HAP-1 (cell line): Measurements from ENCODE around the gene GRIN1.

Source experiments
- DNase-seq, 2 experiments: peaks; one replicate each; pipeline ENCODE4 v3.0.0-alpha.2; 2016 to 2020; ENCODE audit warnings: low spot score in 2 of 2
- H3K27me3 ChIP-seq: fragments of 250-450 bp; sonication (Bioruptor Pico); 2 replicates; pipeline ENCODE4 v1.5.1; 2020; ENCODE audit warnings: low read depth, mild to moderate bottlenecking, moderate library complexity
- H3K36me3 ChIP-seq: fragments of 250-450 bp; sonication (Bioruptor Pico); replicated peaks from 2 replicates; pipeline ENCODE4 v1.5.1; 2020; ENCODE audit warnings: mild to moderate bottlenecking
- H3K4me1 ChIP-seq: fragments of 250-450 bp; sonication (Bioruptor Pico); 2 replicates; pipeline ENCODE4 v1.5.1; 2020; ENCODE audit warnings: mild to moderate bottlenecking
- H3K4me3 ChIP-seq: fragments of 250-450 bp; sonication (Bioruptor Pico); 2 replicates; pipeline ENCODE4 v1.5.1; 2020; ENCODE audit warnings: mild to moderate bottlenecking, moderate library complexity
- H3K9me3 ChIP-seq: fragments of 250-450 bp; sonication (Bioruptor Pico); 2 replicates; pipeline ENCODE4 v1.5.1; 2020; ENCODE audit warnings: mild to moderate bottlenecking, moderate library complexity
- in situ Hi-C: fragments of 300-500 bp; cut with MboI; formaldehyde crosslinking; loops from 3 replicates; pipeline ENCODE4 v1.14.3; 2020; ENCODE audit warnings: low sequenced_read_pairs, inconsistent platforms, mixed read lengths

The GRIN1 gene

DNA sequence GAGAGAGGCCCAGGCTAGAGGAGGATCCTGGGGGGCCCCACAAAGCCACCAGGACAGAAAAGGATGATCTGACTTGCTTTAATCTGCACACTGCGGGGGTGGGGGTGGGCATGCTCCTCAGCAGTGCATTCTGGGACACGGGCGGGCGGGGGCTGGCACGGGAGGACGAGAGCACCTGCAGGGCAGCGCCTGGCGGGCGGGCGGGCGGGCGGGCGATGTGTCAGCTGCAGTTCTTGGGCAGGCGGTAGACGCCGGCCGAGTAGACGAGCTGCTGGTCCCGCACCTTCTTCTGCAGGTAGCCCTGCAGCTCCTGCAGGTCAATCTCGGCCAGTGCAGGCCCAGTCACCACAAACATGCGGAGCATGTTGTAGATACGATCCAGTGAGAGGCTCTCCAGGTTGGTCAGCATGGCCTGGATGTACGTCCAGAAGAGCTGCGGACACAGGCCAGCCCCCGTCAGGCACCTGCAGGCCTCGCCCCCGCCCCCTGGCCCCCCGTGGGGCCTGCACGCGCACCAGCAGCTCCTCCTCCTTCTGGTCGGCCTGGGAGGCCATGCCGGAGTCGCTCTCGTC lies 35.9 kb downstream of the GRIN1 start:
- Histone ChIP-seq H3K4me1 (no peaks in the 10 kb centered on the region), H3K36me3 (peaks cover 3% of the 10 kb centered on the region; the same call in 1 of the 2 replicates), H3K4me3 (no peak overlapping the region), H3K27me3 (peaks cover under 1% of the 10 kb centered on the region), H3K9me3 (no peaks in the 10 kb centered on the region)
- no peak for DNase-seq
- in situ Hi-C loops, result no loop called here

DNA sequence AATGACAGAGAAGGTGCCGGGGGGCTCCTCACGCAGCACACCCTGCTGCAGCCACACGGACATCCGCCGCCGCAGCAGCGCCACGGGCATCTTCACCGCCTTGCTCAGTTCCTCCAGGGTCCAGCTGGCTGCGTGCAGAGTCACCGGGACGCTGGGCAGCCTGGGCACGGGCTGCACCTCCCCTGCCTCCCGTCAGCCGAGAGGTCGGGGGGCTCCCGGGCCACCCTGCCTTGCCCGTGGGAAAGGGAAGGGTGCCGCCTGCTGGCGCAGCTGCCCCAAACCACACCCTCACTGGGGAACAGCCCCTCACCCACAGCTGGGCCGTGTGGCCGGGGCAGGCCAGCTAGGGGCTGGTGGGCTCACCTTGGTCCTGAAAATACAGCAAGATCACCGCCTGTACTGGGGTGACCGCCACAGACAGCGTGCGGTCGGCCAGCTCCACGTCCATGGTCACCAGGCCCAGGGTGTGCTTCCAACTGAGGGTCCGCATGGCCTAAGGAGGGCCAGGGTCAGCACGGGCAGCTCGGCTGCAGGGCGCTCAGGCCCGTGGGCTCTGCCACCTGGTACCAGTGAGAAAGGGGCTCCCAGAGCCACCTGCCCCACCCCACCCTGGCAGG lies 36.5 kb downstream of the GRIN1 start:
- Histone ChIP-seq H3K9me3 (no peaks in the 10 kb centered on the region), H3K4me3 (no peak overlapping the region), H3K4me1 (no peaks in the 10 kb centered on the region), H3K27me3 (no peaks in the 10 kb centered on the region), H3K36me3 (peaks cover 10% of the 10 kb centered on the region)
- in situ Hi-C loops, result no loop called here
- no peak for DNase-seq

DNA sequence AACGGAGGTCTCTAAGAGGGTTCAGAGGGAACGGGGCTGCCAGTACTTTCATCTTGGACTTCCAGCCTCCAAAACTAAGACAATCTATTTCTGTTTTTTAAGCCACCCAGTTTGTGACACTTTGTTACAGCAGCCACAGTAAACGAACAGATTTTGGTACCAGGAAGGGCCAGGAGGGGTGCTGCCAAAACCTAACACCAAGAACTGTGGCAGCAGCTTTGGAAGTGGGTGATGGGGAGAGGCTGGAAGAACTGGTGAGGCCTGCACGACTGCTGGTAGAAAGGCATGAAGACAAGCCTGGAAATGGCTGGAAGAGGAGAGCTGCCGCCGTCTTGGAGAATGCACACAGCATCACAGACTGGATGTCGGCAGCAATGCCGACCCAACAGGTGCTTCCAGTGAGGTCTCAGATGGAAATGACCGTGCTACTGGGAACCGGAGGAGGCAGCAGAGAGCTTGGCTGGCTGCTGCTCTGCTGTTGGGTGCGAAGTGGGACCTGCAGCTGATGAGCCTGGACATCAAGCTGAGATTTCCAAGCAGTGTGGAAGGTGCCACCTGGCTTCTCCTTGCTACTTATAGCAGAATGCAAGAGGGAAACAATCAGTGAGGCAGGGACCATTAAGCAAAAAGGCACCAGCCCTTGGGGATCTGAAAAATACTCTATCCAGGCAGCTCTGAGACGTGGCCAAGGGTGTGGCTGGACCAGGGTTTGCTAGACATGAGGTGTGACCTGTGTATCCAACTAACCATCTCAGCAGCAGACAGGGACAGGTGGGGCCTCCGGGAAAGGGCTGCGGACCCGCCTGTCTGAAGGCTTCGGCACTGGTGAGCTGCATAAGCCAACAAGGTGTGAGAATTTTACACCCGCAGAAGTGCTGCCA lies 37.6 kb downstream of the GRIN1 start:
- H3K36me3 ChIP-seq, result peaks cover 19% of the 10 kb centered on the region
- H3K4me3 ChIP-seq, result no peak overlapping the region
- no peaks in the 10 kb centered on the region for H3K9me3 ChIP-seq
- in situ Hi-C loops, result no loop called here
- peak; percentile 33 to 60 for DNase-seq
- H3K27me3 ChIP-seq, result no peaks in the 10 kb centered on the region
- H3K4me1 ChIP-seq, result no peaks in the 10 kb centered on the region

DNA sequence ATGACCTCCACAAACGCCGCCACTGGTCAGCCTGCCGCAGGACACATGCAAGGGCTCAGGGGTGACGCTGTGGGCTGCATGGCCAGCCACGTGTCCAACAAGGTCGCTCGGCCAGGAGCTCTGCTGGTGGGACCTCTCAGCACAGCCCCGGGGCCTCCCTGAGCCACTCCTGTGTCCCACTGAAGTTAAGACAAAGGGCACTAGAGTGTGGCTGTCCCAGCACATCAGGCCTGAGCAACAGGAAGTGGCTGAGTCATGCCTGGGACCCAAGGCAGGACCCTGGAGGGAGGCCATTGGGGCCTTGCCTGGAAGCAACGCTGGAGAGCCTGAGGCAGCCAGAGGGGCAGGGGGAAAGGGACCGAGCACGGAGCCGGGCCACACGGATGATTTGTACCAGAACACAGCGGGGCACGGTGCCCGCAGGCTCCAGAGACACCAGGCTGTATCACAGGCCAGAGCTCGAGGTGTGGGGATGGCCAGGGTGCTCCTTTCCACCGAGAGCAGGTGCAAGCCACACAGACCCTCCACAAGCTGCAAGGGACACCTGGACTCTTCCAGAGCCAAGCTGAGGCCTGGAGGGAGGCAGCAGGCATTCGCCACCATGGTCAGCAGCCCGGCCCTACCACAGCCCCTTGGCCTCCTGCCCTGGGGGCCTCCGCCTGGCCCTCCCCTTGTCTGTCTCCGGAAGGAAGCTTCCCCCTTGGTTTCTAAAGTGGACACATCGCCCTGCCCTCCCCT lies 39.4 kb downstream of the GRIN1 start:
- H3K27me3 ChIP-seq, result no peaks in the 10 kb centered on the region
- H3K4me3 ChIP-seq, result no peak overlapping the region
- no peaks in the 10 kb centered on the region for H3K4me1 ChIP-seq
- H3K36me3 ChIP-seq, result peaks cover 32% of the 10 kb centered on the region
- H3K9me3 ChIP-seq, result no peaks in the 10 kb centered on the region
- in situ Hi-C loops, result no loop called here
- no peak for DNase-seq

DNA sequence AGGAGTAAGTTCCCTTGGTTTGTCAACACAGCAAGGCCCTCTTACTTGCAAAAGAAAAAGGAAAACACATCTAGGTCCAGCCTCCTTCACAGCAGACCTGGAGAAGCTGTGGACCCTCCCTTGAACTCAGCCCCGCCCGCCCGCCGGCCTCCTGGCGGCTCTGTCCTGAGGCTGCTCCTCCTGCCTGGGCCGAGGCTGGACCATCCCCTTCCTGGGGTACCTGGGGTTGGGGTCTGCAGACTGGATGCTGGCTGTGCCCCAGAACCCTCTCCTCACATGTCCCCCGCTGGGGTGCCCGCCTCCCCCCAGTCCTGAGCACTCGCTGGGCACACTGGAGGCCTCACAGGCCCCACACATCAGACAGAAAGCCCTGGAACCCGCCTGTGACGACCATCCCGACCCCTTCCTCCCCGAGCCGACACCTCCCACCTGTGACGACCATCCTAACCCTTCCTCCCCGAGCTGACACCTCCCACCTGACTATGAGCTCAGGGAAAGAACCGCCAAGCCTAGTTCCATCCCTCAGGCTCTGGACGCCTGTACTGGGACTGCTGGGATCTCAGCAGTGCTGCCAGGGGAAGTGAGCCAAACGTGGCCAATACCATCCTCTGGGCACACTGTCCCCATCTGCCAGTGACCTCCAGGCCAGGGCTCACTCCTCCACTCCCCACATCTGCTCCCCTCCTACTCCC lies 40.1 kb downstream of the GRIN1 start:
- peaks cover 36% of the 10 kb centered on the region for H3K36me3 ChIP-seq
- no peak overlapping the region for H3K4me3 ChIP-seq

DNA sequence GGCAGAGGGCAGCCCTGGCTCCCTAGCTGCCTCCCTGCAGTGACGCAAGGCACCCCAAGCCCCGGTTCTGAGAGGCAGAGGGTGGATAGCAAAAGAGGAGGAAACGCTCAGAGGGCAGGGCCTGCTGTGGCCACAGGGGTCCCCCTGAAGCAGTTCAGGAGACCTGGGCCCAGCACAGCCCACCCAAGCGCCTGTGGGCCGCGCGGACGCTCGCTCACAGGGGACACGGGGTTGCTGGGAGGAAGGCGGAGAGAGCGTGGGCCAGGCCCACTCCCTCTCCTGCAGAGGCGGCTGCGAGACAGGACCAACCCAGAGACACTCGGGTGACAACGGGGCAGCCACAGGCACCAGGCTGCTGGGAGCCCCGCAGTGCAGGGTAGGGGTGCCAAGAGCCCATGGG lies 40.8 kb downstream of the GRIN1 start:
- in situ Hi-C loops, result no loop called here
- DNase-seq, result no peak
- peaks cover 36% of the 10 kb centered on the region for H3K36me3 ChIP-seq
- no peaks in the 10 kb centered on the region for H3K9me3 ChIP-seq
- no peak overlapping the region for H3K4me3 ChIP-seq
- H3K27me3 ChIP-seq, result no peaks in the 10 kb centered on the region
- H3K4me1 ChIP-seq, result no peaks in the 10 kb centered on the region

More for the DNA sequence above, 40.1 kb downstream of the GRIN1 start:
- DNase-seq, result no peak
- no peaks in the 10 kb centered on the region for H3K9me3 ChIP-seq
- in situ Hi-C loops, result no loop called here
- no peaks in the 10 kb centered on the region for H3K4me1 ChIP-seq
- no peaks in the 10 kb centered on the region for H3K27me3 ChIP-seq

DNA sequence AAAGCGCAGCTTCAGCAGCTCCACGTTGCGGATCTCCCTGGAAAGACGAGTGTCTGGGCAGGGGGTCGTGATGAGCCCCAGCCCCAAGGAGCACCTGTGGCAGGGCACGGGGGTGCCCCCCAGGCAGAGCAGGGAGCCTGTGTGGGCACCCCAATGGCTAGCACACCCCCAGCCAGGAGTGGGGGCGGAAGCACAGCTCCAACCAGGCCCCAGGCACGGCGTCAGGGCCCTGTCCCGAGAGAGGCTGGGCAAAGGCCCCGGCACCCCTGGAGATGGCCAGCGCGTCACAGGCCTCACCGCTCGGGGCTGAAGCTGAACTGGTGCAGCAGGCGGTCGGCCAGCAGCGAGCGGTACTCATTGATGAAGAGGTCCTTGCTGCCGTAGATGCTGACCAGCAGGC lies 41.5 kb downstream of the GRIN1 start:
- Histone ChIP-seq H3K4me3 (no peak overlapping the region), H3K27me3 (no peaks in the 10 kb centered on the region), H3K36me3 (peaks cover 40% of the 10 kb centered on the region), H3K4me1 (no peaks in the 10 kb centered on the region), H3K9me3 (no peaks in the 10 kb centered on the region)
- no peak for DNase-seq
- in situ Hi-C loops, result no loop called here

DNA sequence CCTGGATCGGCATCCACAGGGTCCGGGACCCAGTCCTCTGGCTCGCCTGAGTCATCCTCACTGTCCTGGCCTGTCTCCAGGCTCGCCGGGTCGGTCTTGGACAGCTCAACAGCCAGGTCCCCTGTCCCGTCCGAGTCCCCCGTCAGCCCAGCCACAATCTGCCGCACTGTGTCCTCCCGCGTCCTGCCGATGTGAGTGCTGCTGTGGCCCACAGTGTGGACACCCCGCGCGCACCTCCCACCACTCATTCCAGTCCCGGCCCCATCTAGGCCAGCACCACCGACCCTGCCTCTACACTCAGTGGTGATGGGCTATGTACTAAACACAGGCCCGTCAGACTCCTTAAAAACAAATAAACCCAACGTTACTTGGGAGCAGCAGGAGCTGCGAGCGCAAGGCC lies 42.7 kb downstream of the GRIN1 start:
- no peak for DNase-seq
- Histone ChIP-seq H3K27me3 (no peaks in the 10 kb centered on the region), H3K9me3 (no peaks in the 10 kb centered on the region), H3K4me1 (peaks cover under 1% of the 10 kb centered on the region; the same call in 1 of the 2 replicates), H3K36me3 (peaks cover 50% of the 10 kb centered on the region), H3K4me3 (no peak overlapping the region)
- in situ Hi-C loops, result no loop called here

DNA sequence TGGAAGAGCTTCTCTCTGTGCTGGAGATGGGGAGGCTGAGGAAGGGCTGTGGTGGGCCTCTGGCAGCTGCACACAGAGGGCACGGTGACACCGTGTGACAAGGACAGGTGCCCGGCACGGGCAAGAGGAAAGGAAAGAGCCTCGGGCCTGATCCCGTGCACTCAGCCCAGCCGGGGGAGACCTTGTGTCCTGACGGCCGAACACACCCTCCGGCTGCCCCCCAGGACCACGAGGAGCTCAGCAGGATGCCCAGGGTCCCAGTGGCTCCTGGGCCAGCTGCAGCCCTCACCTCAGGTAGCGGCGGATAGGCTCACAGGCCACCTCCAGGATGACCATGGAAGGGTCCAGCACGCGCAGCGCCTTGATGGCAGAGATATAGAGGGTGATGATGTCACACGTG lies 43.9 kb downstream of the GRIN1 start:
- Histone ChIP-seq H3K27me3 (no peaks in the 10 kb centered on the region), H3K36me3 (peaks cover 50% of the 10 kb centered on the region), H3K9me3 (no peaks in the 10 kb centered on the region), H3K4me3 (no peak overlapping the region), H3K4me1 (peaks cover 11% of the 10 kb centered on the region)
- no peak for DNase-seq
- in situ Hi-C loops, result no loop called here

DNA sequence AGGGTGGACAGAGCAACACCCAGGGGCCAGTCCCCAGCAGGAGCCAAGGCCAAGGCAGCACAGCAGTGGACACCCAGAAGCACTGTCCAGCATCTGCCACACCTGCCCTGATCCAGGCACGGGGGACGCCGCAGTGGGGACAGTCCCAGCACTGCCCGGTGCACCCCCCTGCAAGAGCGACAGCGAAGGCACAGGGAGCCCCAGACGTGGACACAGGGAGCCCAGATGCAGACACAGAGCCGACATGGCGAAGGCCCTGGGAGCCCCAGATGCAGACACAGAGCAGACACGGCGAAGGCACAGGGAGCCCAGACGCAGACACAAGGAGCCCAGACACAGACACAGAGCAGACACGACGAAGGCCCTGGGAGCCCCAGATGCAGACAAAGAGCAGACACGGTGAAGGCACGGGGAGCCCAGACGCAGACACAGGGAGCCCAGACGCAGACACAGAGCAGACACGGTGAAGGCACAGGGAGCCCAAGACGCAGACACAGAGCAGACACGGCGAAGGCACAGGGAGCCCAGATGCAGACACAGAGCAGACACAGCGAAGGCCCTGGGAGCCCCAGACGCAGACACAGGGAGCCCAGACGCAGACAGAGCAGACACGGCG lies 45.1 kb downstream of the GRIN1 start:
- peaks cover 11% of the 10 kb centered on the region for H3K4me1 ChIP-seq
- no peak for DNase-seq
- no peaks in the 10 kb centered on the region for H3K9me3 ChIP-seq
- no peak overlapping the region for H3K4me3 ChIP-seq
- H3K27me3 ChIP-seq, result no peaks in the 10 kb centered on the region
- H3K36me3 ChIP-seq, result peaks cover 54% of the 10 kb centered on the region
- in situ Hi-C loops, result no loop called here

DNA sequence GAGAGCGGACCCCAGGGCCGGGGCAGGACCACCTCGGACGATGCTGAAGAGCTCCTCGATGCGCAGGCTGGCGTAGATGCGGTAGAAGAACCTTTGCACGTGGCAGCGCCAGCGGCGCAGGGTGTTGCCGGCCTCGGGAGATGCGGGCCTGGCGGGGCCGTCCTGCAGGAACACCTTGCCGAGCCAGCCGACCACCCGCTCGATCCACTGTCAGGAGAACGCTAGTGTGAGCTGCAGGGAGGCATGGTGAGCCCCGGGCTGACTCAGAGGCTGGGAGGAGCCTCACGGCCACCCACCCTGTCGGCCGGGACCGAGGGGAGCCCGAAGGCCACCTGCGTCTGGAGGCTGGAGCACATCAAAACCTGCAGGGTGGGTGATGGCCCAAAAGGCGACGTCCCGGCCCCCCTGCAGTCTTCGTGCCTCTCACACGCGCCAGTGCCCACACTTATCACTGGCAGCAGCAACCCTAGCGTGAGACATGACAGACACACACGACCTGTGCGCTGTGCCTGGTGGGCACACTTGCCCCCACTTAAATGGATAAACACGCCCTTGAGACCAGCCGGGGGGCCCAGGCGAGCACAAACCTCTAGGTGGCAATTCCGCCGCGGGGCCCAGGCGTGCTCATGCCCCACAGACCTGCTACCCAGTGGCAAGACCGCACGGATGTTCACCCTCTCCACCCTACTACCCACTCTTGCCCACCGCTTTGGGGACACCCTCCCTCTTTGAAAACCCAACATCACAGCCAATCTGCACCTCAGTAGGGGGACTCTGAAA lies 46.1 kb downstream of the GRIN1 start:
- in situ Hi-C loops, result no loop called here
- H3K4me3 ChIP-seq, result no peak overlapping the region
- no peaks in the 10 kb centered on the region for H3K9me3 ChIP-seq
- peaks cover 54% of the 10 kb centered on the region for H3K36me3 ChIP-seq
- H3K4me1 ChIP-seq, result peaks cover 18% of the 10 kb centered on the region
- H3K27me3 ChIP-seq, result no peaks in the 10 kb centered on the region
- no peak for DNase-seq

DNA sequence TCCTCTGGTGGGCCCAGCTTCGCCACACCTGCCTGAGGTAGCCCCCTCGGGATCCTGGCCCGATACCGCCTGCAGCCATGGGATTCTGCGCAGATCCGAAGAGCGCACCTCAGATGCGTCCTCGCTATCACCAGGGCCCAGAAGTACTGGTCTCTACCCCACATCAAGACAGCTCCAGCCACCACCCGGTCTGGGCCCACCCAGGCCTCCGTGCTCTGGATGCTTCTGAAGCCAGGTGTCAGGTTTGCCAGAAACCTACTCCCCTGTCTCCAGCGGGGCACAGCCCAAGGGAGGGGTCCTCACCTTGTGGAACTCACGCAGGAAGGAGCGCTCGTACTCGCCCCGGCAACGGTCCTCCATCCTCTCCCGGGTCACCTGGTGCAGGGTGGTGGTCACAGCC lies 47.0 kb downstream of the GRIN1 start:
- Histone ChIP-seq H3K9me3 (no peaks in the 10 kb centered on the region), H3K4me3 (no peak overlapping the region), H3K4me1 (peaks cover 18% of the 10 kb centered on the region), H3K36me3 (peaks cover 54% of the 10 kb centered on the region), H3K27me3 (no peaks in the 10 kb centered on the region)
- no peak for DNase-seq
- in situ Hi-C loops, result no loop called here
